ENCODE measurements around the gene PRR23A.

Gene PRR23A

DNA sequence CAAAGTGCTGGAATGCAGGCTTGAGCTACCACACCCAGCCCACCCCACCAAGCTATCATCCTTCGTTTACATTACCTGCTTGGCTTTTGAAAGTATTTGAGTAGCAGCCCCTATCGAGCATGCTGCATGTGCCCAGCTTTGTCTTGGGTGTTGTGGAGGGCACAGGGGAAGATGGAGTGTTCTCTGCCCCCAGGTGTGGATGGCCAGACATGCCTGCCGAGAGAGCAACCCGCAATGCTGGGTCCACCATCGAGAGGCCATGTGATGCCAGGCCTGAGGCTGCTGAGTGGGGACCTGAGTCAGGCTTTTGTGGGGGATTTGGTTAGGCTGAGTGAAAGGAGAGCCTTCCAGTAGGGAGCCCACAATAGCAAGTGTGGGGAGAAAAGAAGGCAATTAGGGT, 33.1 kb downstream of the PRR23A start:
- DNase-seq (ENCODE audit: low spot score), result no peak

DNA sequence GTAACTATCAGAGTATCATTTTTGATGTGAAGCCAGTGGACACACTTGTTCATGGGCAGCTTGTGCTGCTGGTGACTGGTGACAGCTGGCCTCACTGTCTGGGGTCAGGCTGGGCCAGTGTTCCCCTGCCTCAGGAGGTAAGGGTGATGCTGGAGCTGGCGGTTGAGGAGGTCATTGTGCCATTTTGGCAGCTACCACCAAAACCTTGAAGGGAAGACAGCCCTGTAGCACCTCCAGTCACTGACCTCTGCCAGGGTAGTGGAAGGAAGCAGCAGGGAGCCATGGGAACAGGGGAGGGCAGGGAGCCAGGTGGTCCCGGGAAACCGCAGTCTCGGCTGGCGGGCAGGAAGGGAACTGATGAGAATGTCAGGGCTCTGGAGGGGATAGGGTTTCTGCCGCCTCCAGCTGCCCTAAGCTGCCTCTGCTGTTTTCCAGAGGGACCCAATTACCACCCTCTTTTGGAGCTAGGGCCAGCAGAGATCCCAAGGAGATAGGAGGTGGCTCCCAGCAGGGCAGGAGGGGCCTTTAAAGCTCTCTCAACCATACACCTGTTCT, 34.2 kb downstream of the PRR23A start:
- no peak for DNase-seq (ENCODE audit: low spot score)

- no peak for DNase-seq (ENCODE audit: low spot score)
These were observed 41.1 kb downstream of the PRR23A start for GRCh38 chr3:138964923-138965322.

DNA sequence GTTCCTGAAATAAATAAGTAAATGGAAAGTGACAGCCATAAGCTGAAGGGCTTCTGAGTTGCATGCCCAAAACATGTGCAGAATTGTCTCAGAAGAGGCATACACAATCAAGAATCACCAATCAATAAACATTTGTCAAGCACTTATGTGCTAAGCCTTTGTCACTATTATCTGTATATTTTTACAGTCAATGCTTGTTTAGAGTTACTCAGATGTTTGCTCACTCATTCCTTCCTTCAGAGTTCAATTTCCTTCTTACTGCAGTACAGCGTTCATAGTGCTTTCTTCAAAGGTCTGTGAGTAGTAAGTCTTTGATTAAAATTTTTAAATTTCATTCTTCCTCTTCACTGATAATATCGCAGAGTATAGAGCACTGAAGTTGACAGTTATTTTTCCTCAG, 41.8 kb downstream of the PRR23A start:
- no peak for DNase-seq (ENCODE audit: low spot score)

- no peak for DNase-seq (ENCODE audit: low spot score)
These were observed 43.1 kb downstream of the PRR23A start for GRCh38 chr3:138962854-138963560.

GRCh38 chr3:138960417-138960852, 45.6 kb downstream of the PRR23A start:
- no peak for DNase-seq (ENCODE audit: low spot score)
